ENCODE results near the gene TRIM2. TPM values are rescaled to one million over a fixed set of nuclear protein-coding genes. Genes with fewer than 3 reads are reported as not detected.

TRIM2 gene
- total RNA-seq, 1 experiment from 2014 or later, result 0.97 TPM

- Histone ChIP-seq H3K4me3 (ENCODE audit: low read length) (no peak overlapping the region), H3K4me2 (ENCODE audit: low read depth, low read length, poor library complexity, severe bottlenecking) (no peak overlapping the region), H3K36me3 (ENCODE audit: insufficient read depth, low read length) (no peaks in the 10 kb centered on the region), H3K9me2 (replicated peaks; ENCODE audit: insufficient read depth, low read length) (no peaks in the 10 kb centered on the region), H2AFZ (ENCODE audit: low read length) (peak overlapping the region; percentile 3; the same call in 1 of the 2 replicates), H4K20me1 (ENCODE audit: insufficient read depth, low read depth, low read length) (no peaks in the 10 kb centered on the region), H3K4me1 (ENCODE audit: low read length) (peaks cover 16% of the 10 kb centered on the region), H3K27me3 (ENCODE audit: low read length) (no peaks in the 10 kb centered on the region), H3K79me2 (ENCODE audit: low read length) (no peaks in the 10 kb centered on the region), H3K9me3 (ENCODE audit: low read length) (no peaks in the 10 kb centered on the region), H3K27ac (ENCODE audit: low read length) (no peak overlapping the region), H3K9ac (ENCODE audit: low read length) (no peak overlapping the region)
- DNase-seq, result no peak
Observed at GRCh38 chr4:153242839-153243324, 38.6 kb downstream of the TRIM2 start.

GRCh38 chr4:153243468-153243867 is 39.2 kb downstream of the TRIM2 start:
- Histone ChIP-seq H3K9me2 (replicated peaks; ENCODE audit: insufficient read depth, low read length) (no peaks in the 10 kb centered on the region), H3K79me2 (ENCODE audit: low read length) (no peaks in the 10 kb centered on the region), H3K4me2 (ENCODE audit: low read depth, low read length, poor library complexity, severe bottlenecking) (no peak overlapping the region), H3K36me3 (ENCODE audit: insufficient read depth, low read length) (no peaks in the 10 kb centered on the region), H3K27me3 (ENCODE audit: low read length) (no peaks in the 10 kb centered on the region), H3K27ac (ENCODE audit: low read length) (no peak overlapping the region), H4K20me1 (ENCODE audit: insufficient read depth, low read depth, low read length) (no peaks in the 10 kb centered on the region), H2AFZ (ENCODE audit: low read length) (no peak overlapping the region), H3K9me3 (ENCODE audit: low read length) (no peaks in the 10 kb centered on the region), H3K4me1 (ENCODE audit: low read length) (peaks cover 18% of the 10 kb centered on the region), H3K9ac (ENCODE audit: low read length) (no peak overlapping the region), H3K4me3 (ENCODE audit: low read length) (no peak overlapping the region)
- no peak for DNase-seq

- no peaks in the 10 kb centered on the region for H3K79me2 ChIP-seq (ENCODE audit: low read length)
- H2AFZ ChIP-seq (ENCODE audit: low read length), result no peak overlapping the region
- DNase-seq, result no peak
- H3K9me3 ChIP-seq (ENCODE audit: low read length), result no peaks in the 10 kb centered on the region
- no peak overlapping the region for H3K4me3 ChIP-seq (ENCODE audit: low read length)
- H4K20me1 ChIP-seq (ENCODE audit: insufficient read depth, low read depth, low read length), result no peaks in the 10 kb centered on the region
- no peaks in the 10 kb centered on the region for H3K36me3 ChIP-seq (ENCODE audit: insufficient read depth, low read length)
- H3K9me2 ChIP-seq (replicated peaks; ENCODE audit: insufficient read depth, low read length), result no peaks in the 10 kb centered on the region
- H3K27ac ChIP-seq (ENCODE audit: low read length), result no peak overlapping the region
- no peak overlapping the region for H3K9ac ChIP-seq (ENCODE audit: low read length)
- no peak overlapping the region for H3K4me2 ChIP-seq (ENCODE audit: low read depth, low read length, poor library complexity, severe bottlenecking)
- H3K27me3 ChIP-seq (ENCODE audit: low read length), result no peaks in the 10 kb centered on the region
- peaks cover 31% of the 10 kb centered on the region for H3K4me1 ChIP-seq (ENCODE audit: low read length)
Observed at GRCh38 chr4:153244969-153245368, 40.7 kb downstream of the TRIM2 start.

GRCh38 chr4:153245775-153246174 is 41.5 kb downstream of the TRIM2 start:
- H3K27me3 ChIP-seq (ENCODE audit: low read length), result no peaks in the 10 kb centered on the region
- H4K20me1 ChIP-seq (ENCODE audit: insufficient read depth, low read depth, low read length), result no peaks in the 10 kb centered on the region
- no peak overlapping the region for H3K9ac ChIP-seq (ENCODE audit: low read length)
- no peak for DNase-seq
- no peaks in the 10 kb centered on the region for H3K9me3 ChIP-seq (ENCODE audit: low read length)
- no peaks in the 10 kb centered on the region for H3K9me2 ChIP-seq (replicated peaks; ENCODE audit: insufficient read depth, low read length)
- no peak overlapping the region for H3K4me2 ChIP-seq (ENCODE audit: low read depth, low read length, poor library complexity, severe bottlenecking)
- H3K4me3 ChIP-seq (ENCODE audit: low read length), result no peak overlapping the region
- H2AFZ ChIP-seq (ENCODE audit: low read length), result no peak overlapping the region
- H3K27ac ChIP-seq (ENCODE audit: low read length), result no peak overlapping the region
- peaks cover 31% of the 10 kb centered on the region for H3K4me1 ChIP-seq (ENCODE audit: low read length)
- H3K79me2 ChIP-seq (ENCODE audit: low read length), result no peaks in the 10 kb centered on the region
- no peaks in the 10 kb centered on the region for H3K36me3 ChIP-seq (ENCODE audit: insufficient read depth, low read length)

DNA sequence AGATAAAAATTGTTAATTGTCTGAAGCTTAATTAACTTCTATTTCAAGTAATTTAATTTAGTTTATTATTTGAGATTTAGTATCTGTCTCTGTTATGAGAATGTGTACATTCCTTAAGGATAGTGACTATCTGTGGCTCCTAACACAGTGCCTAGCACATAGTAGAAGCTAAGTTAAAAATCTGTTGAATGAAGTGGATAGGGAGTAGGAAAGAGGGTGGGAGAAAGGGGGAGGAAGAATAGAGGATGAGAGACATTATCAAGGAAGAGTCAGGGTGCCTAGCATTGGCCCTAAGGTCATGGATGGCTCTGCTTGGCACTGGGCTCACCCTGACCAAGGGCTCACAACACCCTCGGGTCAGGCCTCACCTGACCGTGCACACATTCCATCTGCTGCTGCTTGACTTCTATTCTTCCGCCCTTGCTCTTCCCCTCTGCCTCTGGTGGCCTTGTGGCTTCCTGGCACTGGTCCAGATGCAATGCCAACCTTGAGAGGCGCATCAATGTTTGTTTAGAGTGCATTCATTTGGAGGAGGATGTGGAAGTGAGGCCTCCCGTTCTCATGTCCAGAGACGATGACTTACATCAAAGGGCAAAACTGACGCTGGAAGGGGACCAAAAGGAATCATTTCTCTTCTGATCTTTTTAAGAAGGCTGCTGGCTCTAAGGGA is 42.3 kb downstream of the TRIM2 start:
- H3K4me3 ChIP-seq (ENCODE audit: low read length), result no peak overlapping the region
- no peaks in the 10 kb centered on the region for H3K36me3 ChIP-seq (ENCODE audit: insufficient read depth, low read length)
- H3K4me1 ChIP-seq (ENCODE audit: low read length), result peaks cover 31% of the 10 kb centered on the region
- H3K79me2 ChIP-seq (ENCODE audit: low read length), result no peaks in the 10 kb centered on the region
- no peak overlapping the region for H3K27ac ChIP-seq (ENCODE audit: low read length)
- no peak for DNase-seq
- H3K9me3 ChIP-seq (ENCODE audit: low read length), result no peaks in the 10 kb centered on the region
- H3K9me2 ChIP-seq (replicated peaks; ENCODE audit: insufficient read depth, low read length), result no peaks in the 10 kb centered on the region
- H2AFZ ChIP-seq (ENCODE audit: low read length), result no peak overlapping the region
- no peak overlapping the region for H3K4me2 ChIP-seq (ENCODE audit: low read depth, low read length, poor library complexity, severe bottlenecking)
- no peaks in the 10 kb centered on the region for H4K20me1 ChIP-seq (ENCODE audit: insufficient read depth, low read depth, low read length)
- H3K9ac ChIP-seq (ENCODE audit: low read length), result no peak overlapping the region
- H3K27me3 ChIP-seq (ENCODE audit: low read length), result no peaks in the 10 kb centered on the region

- Histone ChIP-seq H2AFZ (ENCODE audit: low read length) (no peak overlapping the region), H3K9me2 (replicated peaks; ENCODE audit: insufficient read depth, low read length) (no peaks in the 10 kb centered on the region), H3K4me2 (ENCODE audit: low read depth, low read length, poor library complexity, severe bottlenecking) (no peak overlapping the region), H3K9ac (ENCODE audit: low read length) (no peak overlapping the region), H4K20me1 (ENCODE audit: insufficient read depth, low read depth, low read length) (no peaks in the 10 kb centered on the region), H3K4me3 (ENCODE audit: low read length) (no peak overlapping the region), H3K36me3 (ENCODE audit: insufficient read depth, low read length) (no peaks in the 10 kb centered on the region), H3K27me3 (ENCODE audit: low read length) (no peaks in the 10 kb centered on the region), H3K27ac (ENCODE audit: low read length) (no peak overlapping the region), H3K4me1 (ENCODE audit: low read length) (peaks cover 27% of the 10 kb centered on the region), H3K79me2 (ENCODE audit: low read length) (no peaks in the 10 kb centered on the region), H3K9me3 (ENCODE audit: low read length) (no peaks in the 10 kb centered on the region)
- no peak for DNase-seq
Observed at GRCh38 chr4:153247116-153247490, 42.9 kb downstream of the TRIM2 start.

GRCh38 chr4:153248641-153249198 is 44.5 kb downstream of the TRIM2 start:
- peak overlapping the region; percentile 68 for H3K9ac ChIP-seq (ENCODE audit: low read length)
- H3K27ac ChIP-seq (ENCODE audit: low read length), result no peak overlapping the region
- no peaks in the 10 kb centered on the region for H3K79me2 ChIP-seq (ENCODE audit: low read length)
- no peaks in the 10 kb centered on the region for H3K36me3 ChIP-seq (ENCODE audit: insufficient read depth, low read length)
- no peaks in the 10 kb centered on the region for H3K9me3 ChIP-seq (ENCODE audit: low read length)
- no peaks in the 10 kb centered on the region for H4K20me1 ChIP-seq (ENCODE audit: insufficient read depth, low read depth, low read length)
- H3K4me3 ChIP-seq (ENCODE audit: low read length), result peak overlapping the region; percentile 67
- peak overlapping the region; percentile 95 for H2AFZ ChIP-seq (ENCODE audit: low read length)
- H3K27me3 ChIP-seq (ENCODE audit: low read length), result no peaks in the 10 kb centered on the region
- peaks cover 15% of the 10 kb centered on the region for H3K4me1 ChIP-seq (ENCODE audit: low read length)
- H3K9me2 ChIP-seq (replicated peaks; ENCODE audit: insufficient read depth, low read length), result no peaks in the 10 kb centered on the region
- DNase-seq, result no peak
- peak overlapping the region; percentile 88 for H3K4me2 ChIP-seq (ENCODE audit: low read depth, low read length, poor library complexity, severe bottlenecking)

GRCh38 chr4:153249199-153250041 is 45.2 kb downstream of the TRIM2 start:
- H3K79me2 ChIP-seq (ENCODE audit: low read length), result no peaks in the 10 kb centered on the region
- peak overlapping the region; percentile 95 for H2AFZ ChIP-seq (ENCODE audit: low read length)
- peak overlapping the region; percentile 68 for H3K9ac ChIP-seq (ENCODE audit: low read length)
- H3K27ac ChIP-seq (ENCODE audit: low read length), result no peak overlapping the region
- H3K27me3 ChIP-seq (ENCODE audit: low read length), result no peaks in the 10 kb centered on the region
- H3K4me2 ChIP-seq (ENCODE audit: low read depth, low read length, poor library complexity, severe bottlenecking), result peak overlapping the region; percentile 88
- H4K20me1 ChIP-seq (ENCODE audit: insufficient read depth, low read depth, low read length), result no peaks in the 10 kb centered on the region
- no peaks in the 10 kb centered on the region for H3K9me3 ChIP-seq (ENCODE audit: low read length)
- H3K36me3 ChIP-seq (ENCODE audit: insufficient read depth, low read length), result no peaks in the 10 kb centered on the region
- no peaks in the 10 kb centered on the region for H3K9me2 ChIP-seq (replicated peaks; ENCODE audit: insufficient read depth, low read length)
- peaks cover 15% of the 10 kb centered on the region for H3K4me1 ChIP-seq (ENCODE audit: low read length)
- peak overlapping the region; percentile 67 for H3K4me3 ChIP-seq (ENCODE audit: low read length)
- peak; percentile 95 for DNase-seq

Data from Karpas-422 (cell line).